ENCODE measurements around the gene SLC16A12.

The SLC16A12 gene

DNA sequence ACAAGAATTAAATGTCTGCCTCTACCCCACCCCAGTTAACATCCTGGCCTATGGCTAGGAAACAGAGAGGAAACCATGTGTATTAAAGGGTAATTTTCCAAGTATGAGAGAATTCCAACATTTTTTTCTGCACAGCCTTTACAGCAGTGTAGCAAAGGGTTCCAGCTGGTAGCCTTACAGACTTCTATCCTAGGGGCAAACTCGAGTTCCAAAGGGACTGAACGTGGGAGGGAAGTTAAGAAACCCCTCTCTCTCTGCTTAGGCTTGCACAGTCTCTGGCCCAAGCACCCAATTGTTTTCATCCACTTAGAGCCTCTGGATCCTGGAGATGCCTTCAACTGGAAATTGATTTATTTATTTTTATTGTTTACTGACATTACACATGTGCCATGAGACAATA lies 60.3 kb downstream of the SLC16A12 start:
- TF ChIP-seq FOXP2 (optimal IDR thresholded peaks at IDR 0.05; ENCODE audit: borderline replicate concordance, extremely low read depth, extremely low read length, insufficient read depth) (no peak), POLR2AphosphoS5 (IDR thresholded peaks at IDR 0.05; ENCODE audit: low read depth, low read length) (no peak), TAF1 (IDR thresholded peaks at IDR 0.05; ENCODE audit: borderline replicate concordance, insufficient read depth, low read length) (no peak), SIN3A (IDR thresholded peaks at IDR 0.05; ENCODE audit: borderline replicate concordance, insufficient read depth, low read length) (no peak)
- TF ChIP-seq, protein P1, sequence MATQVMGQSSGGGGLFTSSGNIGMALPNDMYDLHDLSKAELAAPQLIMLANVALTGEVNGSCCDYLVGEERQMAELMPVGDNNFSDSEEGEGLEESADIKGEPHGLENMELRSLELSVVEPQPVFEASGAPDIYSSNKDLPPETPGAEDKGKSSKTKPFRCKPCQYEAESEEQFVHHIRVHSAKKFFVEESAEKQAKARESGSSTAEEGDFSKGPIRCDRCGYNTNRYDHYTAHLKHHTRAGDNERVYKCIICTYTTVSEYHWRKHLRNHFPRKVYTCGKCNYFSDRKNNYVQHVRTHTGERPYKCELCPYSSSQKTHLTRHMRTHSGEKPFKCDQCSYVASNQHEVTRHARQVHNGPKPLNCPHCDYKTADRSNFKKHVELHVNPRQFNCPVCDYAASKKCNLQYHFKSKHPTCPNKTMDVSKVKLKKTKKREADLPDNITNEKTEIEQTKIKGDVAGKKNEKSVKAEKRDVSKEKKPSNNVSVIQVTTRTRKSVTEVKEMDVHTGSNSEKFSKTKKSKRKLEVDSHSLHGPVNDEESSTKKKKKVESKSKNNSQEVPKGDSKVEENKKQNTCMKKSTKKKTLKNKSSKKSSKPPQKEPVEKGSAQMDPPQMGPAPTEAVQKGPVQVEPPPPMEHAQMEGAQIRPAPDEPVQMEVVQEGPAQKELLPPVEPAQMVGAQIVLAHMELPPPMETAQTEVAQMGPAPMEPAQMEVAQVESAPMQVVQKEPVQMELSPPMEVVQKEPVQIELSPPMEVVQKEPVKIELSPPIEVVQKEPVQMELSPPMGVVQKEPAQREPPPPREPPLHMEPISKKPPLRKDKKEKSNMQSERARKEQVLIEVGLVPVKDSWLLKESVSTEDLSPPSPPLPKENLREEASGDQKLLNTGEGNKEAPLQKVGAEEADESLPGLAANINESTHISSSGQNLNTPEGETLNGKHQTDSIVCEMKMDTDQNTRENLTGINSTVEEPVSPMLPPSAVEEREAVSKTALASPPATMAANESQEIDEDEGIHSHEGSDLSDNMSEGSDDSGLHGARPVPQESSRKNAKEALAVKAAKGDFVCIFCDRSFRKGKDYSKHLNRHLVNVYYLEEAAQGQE (IDR thresholded peaks at IDR 0.05; ENCODE audit: insufficient read depth in 1 of 2, low read depth in 2 of 2, low read length in 2 of 2) = no peak

DNA sequence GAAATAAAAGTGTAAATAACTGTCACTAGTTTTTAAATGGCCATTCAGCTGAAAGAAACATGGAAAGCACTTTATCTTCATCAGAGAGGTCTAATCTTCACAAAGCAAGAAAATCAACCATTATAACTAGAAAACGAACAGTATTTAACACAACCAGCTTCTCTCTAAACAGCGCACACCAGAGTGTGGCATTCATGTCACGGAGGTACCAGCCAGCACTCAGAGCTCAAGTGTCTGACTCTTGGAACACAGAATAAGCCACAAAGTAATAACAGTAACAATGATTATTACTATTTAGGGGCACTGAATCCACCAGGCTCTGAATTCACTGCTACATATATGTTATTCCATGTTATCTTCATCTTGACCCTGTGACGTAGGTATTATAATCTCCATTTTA lies 60.9 kb downstream of the SLC16A12 start:
- TF ChIP-seq TAF1 (IDR thresholded peaks at IDR 0.05; ENCODE audit: borderline replicate concordance, insufficient read depth, low read length) = no peak
- TF ChIP-seq, protein P1 (IDR thresholded peaks at IDR 0.05; ENCODE audit: insufficient read depth in 1 of 2, low read depth in 2 of 2, low read length in 2 of 2) = no peak
- TF ChIP-seq FOXP2 (optimal IDR thresholded peaks at IDR 0.05; ENCODE audit: borderline replicate concordance, extremely low read depth, extremely low read length, insufficient read depth) = no peak
- TF ChIP-seq POLR2AphosphoS5 (IDR thresholded peaks at IDR 0.05; ENCODE audit: low read depth, low read length) = no peak
- TF ChIP-seq SIN3A (IDR thresholded peaks at IDR 0.05; ENCODE audit: borderline replicate concordance, insufficient read depth, low read length) = no peak

DNA sequence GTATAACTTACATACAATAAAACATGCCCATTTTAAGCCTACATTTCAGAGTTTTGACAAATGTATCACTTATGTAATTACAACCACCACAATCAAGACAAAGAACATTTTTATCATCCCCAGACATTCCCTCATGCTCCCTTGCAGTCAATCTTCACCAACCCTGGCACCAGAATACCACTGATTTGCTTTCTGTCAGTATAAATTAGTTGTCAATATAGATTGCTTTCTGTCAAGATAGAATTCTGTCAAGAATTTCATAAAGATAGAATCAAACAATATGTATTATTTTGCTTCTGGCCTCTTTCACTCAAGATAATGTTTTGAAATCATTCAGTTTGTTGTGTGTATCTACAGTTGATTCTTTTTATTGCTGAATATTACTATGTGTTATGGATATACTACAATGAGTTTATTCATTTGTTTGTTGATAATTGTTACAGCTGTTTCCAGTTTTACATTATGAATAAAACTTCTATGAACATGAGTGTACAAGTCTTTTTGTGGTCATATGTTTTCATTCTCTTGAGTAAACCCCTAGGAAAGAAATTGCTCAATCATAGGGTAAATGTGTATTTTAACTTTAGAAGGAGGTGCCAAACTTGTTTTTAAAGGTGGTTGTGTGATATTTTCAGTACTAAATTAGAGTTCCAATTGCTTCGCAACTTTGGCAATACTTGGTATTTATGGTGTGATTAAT lies 64.1 kb downstream of the SLC16A12 start:
- no peak for TF ChIP-seq TAF1 (IDR thresholded peaks at IDR 0.05; ENCODE audit: borderline replicate concordance, insufficient read depth, low read length)
- TF ChIP-seq, protein P1 (IDR thresholded peaks at IDR 0.05; ENCODE audit: insufficient read depth in 1 of 2, low read depth in 2 of 2, low read length in 2 of 2) = no peak
- TF ChIP-seq POLR2AphosphoS5 (IDR thresholded peaks at IDR 0.05; ENCODE audit: low read depth, low read length) = no peak
- TF ChIP-seq FOXP2 (optimal IDR thresholded peaks at IDR 0.05; ENCODE audit: borderline replicate concordance, extremely low read depth, extremely low read length, insufficient read depth) = no peak
- no peak for TF ChIP-seq SIN3A (IDR thresholded peaks at IDR 0.05; ENCODE audit: borderline replicate concordance, insufficient read depth, low read length)

DNA sequence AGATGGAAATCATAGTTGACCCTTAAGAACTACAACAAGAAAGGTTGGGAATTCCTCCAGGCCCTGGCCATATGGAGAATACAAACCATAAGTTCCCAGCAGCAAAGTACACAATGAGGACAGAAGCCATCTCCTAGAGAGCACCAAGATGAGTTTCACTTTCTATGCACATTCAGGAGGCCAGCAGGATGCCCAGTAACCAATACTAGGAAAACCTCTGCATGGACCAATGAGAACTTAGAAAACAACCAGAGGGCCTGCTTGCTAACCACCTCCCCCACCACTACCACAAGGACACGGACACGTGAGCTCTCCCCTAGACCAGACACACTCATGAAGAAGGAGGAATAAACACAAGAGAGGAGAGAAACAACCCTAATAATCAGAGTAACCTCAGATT lies 64.8 kb downstream of the SLC16A12 start:
- TF ChIP-seq FOXP2 (optimal IDR thresholded peaks at IDR 0.05; ENCODE audit: borderline replicate concordance, extremely low read depth, extremely low read length, insufficient read depth) = no peak
- TF ChIP-seq POLR2AphosphoS5 (IDR thresholded peaks at IDR 0.05; ENCODE audit: low read depth, low read length) = no peak
- TF ChIP-seq, protein P1 (IDR thresholded peaks at IDR 0.05; ENCODE audit: insufficient read depth in 1 of 2, low read depth in 2 of 2, low read length in 2 of 2) = no peak
- no peak for TF ChIP-seq TAF1 (IDR thresholded peaks at IDR 0.05; ENCODE audit: borderline replicate concordance, insufficient read depth, low read length)
- no peak for TF ChIP-seq SIN3A (IDR thresholded peaks at IDR 0.05; ENCODE audit: borderline replicate concordance, insufficient read depth, low read length)

Measured in PFSK-1 (cell line).